K562 (cell line): ENCODE measurements around the gene TTLL9. TPM values are rescaled to one million over a fixed set of nuclear protein-coding genes. Genes with fewer than 3 reads are reported as not detected.

ENCODE experiments used
- CBX5 ChIP-seq: IDR thresholded peaks from 2 replicates; pipeline ENCODE4 v1.6.1; 2014; ENCODE audit warnings: low read depth, borderline replicate concordance
- NFE2 ChIP-seq: IDR thresholded peaks from 2 replicates; pipeline ENCODE4 v1.6.1; 2014; ENCODE audit warnings: antibody characterized with exemption, low read depth
- POLR2AphosphoS5 ChIP-seq: IDR thresholded peaks from 2 replicates; pipeline ENCODE4 v1.6.1; 2011; ENCODE audit warnings: mild to moderate bottlenecking, low read depth, low read length, moderate library complexity; ENCODE audit not compliant: control insufficient read depth, insufficient read depth
- PRMT5 ChIP-seq: sonication (generic); formaldehyde crosslinking; IDR thresholded peaks from 2 replicates; pipeline ENCODE4 v1.5.0; 2020; ENCODE audit warnings: missing genetic modification reagents
- RBM17 ChIP-seq: fragments of 200-400 bp; formaldehyde crosslinking; IDR thresholded peaks from 2 replicates; pipeline ENCODE4 v1.6.1; 2017; ENCODE audit warnings: low read depth, mild to moderate bottlenecking, low read length, borderline replicate concordance
- SIX5 ChIP-seq, 2 experiments: IDR thresholded peaks; 2 replicates each; pipeline ENCODE4 v1.6.1; 2011; ENCODE audit warnings: low read length in 2 of 2, borderline replicate concordance in 1 of 2, low read depth in 1 of 2, mild to moderate bottlenecking in 1 of 2, moderate library complexity in 1 of 2; ENCODE audit not compliant: insufficient read depth in 1 of 2
- TGIF2 ChIP-seq: sonication (generic); formaldehyde crosslinking; IDR thresholded peaks from 2 replicates; pipeline ENCODE4 v1.8.1; 2022; ENCODE audit warnings: mild to moderate bottlenecking, missing genetic modification reagents, moderate library complexity
- U2AF2 ChIP-seq: fragments of 200-400 bp; formaldehyde crosslinking; optimal IDR thresholded peaks from 2 replicates; pipeline ENCODE3; 2017; ENCODE audit warnings: low read depth, mild to moderate bottlenecking, low read length
- XRCC3 ChIP-seq: fragments of 450-650 bp; IDR thresholded peaks from 2 replicates; pipeline ENCODE4 v1.6.1; 2017; ENCODE audit warnings: mild to moderate bottlenecking, moderate library complexity
- ZBTB1 ChIP-seq: sonication (generic); formaldehyde crosslinking; IDR thresholded peaks from 2 replicates; pipeline ENCODE4 v1.8.1; 2023; ENCODE audit warnings: missing genetic modification reagents, low read depth, mild to moderate bottlenecking, borderline replicate concordance
- ZNF134 ChIP-seq: fragments of 250-450 bp; sonication (Bioruptor Pico); conservative IDR thresholded peaks from 2 replicates; pipeline ENCODE4 v1.4.0; 2020
- ZNF197 ChIP-seq: fragments of 200-800 bp; sonication (Bioruptor generic); IDR thresholded peaks from 2 replicates; pipeline ENCODE4 v1.6.1; 2016; ENCODE audit warnings: low read depth, missing genetic modification characterization, missing compliant biosample characterization
- ZNF212 ChIP-seq: fragments of 450-650 bp; formaldehyde crosslinking; IDR thresholded peaks from 2 replicates; pipeline ENCODE4 v1.4.0; 2020; ENCODE audit warnings: mild to moderate bottlenecking
- polyA plus RNA-seq, 8 experiments: library from polyadenylated mRNA; depleted of rRNA in 4 of 8; stranded (reverse) in 5 of 8; unstranded in 3 of 8; fragments of >200 nt; fragmentation: Nextera tagmentation in 2 of 8; fragmentation: Illumina TruSeq in 1 of 8; extraction: Ambion mirVana in 2 of 8; extraction: Trizol in 1 of 8; gene quantifications; 2 replicates each; pipeline versions ENCODE4 v1.2.1 to v1.2.3, GENCODE V29; 2011 to 2014; ENCODE audit warnings: inconsistent platforms in 1 of 8, missing spikeins in 1 of 8
- total RNA-seq, 7 experiments: library from RNA; depleted of rRNA in 6 of 7; stranded (reverse); fragments of >200 nt in 6 of 7; fragmentation: Illumina TruSeq in 2 of 7; extraction: Trizol in 2 of 7; gene quantifications; 2 replicates each; pipeline versions ENCODE4 v1.2.1 to v1.2.3, GENCODE V29; 2011 to 2021; ENCODE audit warnings: low replicate concordance in 1 of 7
- TF ChIP-seq, protein P1 (sequence below): fragments of 450-650 bp; IDR thresholded peaks from 2 replicates; pipeline ENCODE4 v1.7.0; 2016; ENCODE audit warnings: borderline replicate concordance
- TF ChIP-seq, protein P2 (sequence below), 3 experiments: fragments of 200-800 bp in 1 of 3; fragments of 250-450 bp in 1 of 3; fragments of 450-650 bp in 1 of 3; sonication (Bioruptor Pico) in 1 of 3; sonication (Bioruptor generic) in 1 of 3; formaldehyde crosslinking in 1 of 3; IDR thresholded peaks; 2 replicates each; pipeline versions ENCODE4 v1.6.1 to v1.8.0; 2016 to 2022; ENCODE audit warnings: mild to moderate bottlenecking in 2 of 3, missing genetic modification characterization in 2 of 3, missing compliant biosample characterization in 1 of 3, moderate library complexity in 1 of 3
- TF ChIP-seq, protein P3 (sequence below): fragments of 450-650 bp; IDR thresholded peaks from 2 replicates; pipeline ENCODE4 v1.6.1; 2016; ENCODE audit warnings: borderline replicate concordance
- TF ChIP-seq, protein P4 (sequence below): fragments of 450-650 bp; IDR thresholded peaks from one replicate; pipeline ENCODE4 v1.6.1; 2018; ENCODE audit warnings: mild to moderate bottlenecking, moderate library complexity; ENCODE audit not compliant: partially characterized antibody

The TTLL9 gene
- total and polyA plus RNA-seq, 9 of the 15 experiments (the other 6 are each of a cell fraction or from before 2014, with no cell fraction given), result 0.06 to 0.07 TPM; not detected in 7

DNA sequence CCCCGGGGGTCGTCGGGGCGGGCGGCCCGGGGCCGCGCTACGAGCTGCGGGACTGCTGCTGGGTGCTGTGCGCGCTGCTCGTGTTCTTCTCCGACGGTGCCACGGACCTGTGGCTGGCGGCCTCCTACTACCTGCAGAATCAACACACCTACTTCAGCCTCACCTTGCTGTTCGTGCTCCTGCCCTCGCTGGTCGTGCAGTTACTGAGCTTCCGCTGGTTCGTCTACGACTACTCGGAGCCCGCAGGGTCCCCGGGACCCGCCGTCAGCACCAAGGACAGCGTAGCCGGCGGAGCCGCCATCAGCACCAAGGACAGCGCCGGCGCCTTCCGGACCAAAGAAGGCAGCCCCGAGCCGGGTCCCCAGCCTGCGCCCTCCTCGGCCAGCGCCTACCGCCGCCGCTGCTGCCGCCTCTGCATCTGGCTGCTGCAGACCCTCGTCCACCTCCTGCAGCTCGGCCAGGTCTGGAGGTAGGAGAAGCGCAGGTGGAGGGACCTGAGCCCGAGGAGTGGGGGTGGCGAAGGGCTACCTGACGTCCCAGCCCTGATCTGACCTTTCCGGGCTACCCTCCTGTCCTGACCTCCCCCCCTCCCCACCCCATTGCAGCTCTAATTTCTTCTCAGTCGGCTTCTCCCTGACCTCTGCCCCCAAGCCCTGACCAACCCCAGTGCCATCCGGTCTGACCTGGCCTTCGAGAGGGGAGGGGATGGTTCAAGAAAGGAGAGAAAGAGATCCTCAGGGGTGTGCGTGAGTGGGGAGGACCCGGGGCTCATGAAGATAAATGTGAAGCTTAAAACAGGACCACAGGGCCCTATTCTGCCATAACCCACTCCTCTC, 98.1 kb downstream of the TTLL9 start (continued):
- TF ChIP-seq, protein P1, sequence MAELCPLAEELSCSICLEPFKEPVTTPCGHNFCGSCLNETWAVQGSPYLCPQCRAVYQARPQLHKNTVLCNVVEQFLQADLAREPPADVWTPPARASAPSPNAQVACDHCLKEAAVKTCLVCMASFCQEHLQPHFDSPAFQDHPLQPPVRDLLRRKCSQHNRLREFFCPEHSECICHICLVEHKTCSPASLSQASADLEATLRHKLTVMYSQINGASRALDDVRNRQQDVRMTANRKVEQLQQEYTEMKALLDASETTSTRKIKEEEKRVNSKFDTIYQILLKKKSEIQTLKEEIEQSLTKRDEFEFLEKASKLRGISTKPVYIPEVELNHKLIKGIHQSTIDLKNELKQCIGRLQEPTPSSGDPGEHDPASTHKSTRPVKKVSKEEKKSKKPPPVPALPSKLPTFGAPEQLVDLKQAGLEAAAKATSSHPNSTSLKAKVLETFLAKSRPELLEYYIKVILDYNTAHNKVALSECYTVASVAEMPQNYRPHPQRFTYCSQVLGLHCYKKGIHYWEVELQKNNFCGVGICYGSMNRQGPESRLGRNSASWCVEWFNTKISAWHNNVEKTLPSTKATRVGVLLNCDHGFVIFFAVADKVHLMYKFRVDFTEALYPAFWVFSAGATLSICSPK, result no peak
- TF ChIP-seq, protein P2, sequence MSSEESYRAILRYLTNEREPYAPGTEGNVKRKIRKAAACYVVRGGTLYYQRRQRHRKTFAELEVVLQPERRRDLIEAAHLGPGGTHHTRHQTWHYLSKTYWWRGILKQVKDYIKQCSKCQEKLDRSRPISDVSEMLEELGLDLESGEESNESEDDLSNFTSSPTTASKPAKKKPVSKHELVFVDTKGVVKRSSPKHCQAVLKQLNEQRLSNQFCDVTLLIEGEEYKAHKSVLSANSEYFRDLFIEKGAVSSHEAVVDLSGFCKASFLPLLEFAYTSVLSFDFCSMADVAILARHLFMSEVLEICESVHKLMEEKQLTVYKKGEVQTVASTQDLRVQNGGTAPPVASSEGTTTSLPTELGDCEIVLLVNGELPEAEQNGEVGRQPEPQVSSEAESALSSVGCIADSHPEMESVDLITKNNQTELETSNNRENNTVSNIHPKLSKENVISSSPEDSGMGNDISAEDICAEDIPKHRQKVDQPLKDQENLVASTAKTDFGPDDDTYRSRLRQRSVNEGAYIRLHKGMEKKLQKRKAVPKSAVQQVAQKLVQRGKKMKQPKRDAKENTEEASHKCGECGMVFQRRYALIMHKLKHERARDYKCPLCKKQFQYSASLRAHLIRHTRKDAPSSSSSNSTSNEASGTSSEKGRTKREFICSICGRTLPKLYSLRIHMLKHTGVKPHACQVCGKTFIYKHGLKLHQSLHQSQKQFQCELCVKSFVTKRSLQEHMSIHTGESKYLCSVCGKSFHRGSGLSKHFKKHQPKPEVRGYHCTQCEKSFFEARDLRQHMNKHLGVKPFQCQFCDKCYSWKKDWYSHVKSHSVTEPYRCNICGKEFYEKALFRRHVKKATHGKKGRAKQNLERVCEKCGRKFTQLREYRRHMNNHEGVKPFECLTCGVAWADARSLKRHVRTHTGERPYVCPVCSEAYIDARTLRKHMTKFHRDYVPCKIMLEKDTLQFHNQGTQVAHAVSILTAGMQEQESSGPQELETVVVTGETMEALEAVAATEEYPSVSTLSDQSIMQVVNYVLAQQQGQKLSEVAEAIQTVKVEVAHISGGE (CRISPR knock-in tag; IDR thresholded peaks at IDR 0.05), result peak in 1 of 3 experiments; percentile 86; a peak in 2 of 6 replicates
- TF ChIP-seq ZNF197, result peak; percentile 98
- no peak for TF ChIP-seq XRCC3
- peak; percentile 100 for TF ChIP-seq TGIF2
- no peak for TF ChIP-seq U2AF2
- no peak for TF ChIP-seq CBX5
- TF ChIP-seq SIX5 (IDR thresholded peaks at IDR 0.05; ENCODE audit: borderline replicate concordance in 1 of 2, insufficient read depth in 1 of 2, low read depth in 1 of 2, low read length in 2 of 2), result no peak
- TF ChIP-seq ZBTB1 (CRISPR knock-in tag), result peak; percentile 98
- no peak for TF ChIP-seq ZNF134 (CRISPR knock-in tag)
- no peak for TF ChIP-seq ZNF212 (CRISPR knock-in tag)
- peak; percentile 100 for TF ChIP-seq PRMT5 (CRISPR knock-in tag)
- TF ChIP-seq NFE2, result no peak
- no peak for TF ChIP-seq POLR2AphosphoS5
- no peak for TF ChIP-seq RBM17
- TF ChIP-seq, protein P3, sequence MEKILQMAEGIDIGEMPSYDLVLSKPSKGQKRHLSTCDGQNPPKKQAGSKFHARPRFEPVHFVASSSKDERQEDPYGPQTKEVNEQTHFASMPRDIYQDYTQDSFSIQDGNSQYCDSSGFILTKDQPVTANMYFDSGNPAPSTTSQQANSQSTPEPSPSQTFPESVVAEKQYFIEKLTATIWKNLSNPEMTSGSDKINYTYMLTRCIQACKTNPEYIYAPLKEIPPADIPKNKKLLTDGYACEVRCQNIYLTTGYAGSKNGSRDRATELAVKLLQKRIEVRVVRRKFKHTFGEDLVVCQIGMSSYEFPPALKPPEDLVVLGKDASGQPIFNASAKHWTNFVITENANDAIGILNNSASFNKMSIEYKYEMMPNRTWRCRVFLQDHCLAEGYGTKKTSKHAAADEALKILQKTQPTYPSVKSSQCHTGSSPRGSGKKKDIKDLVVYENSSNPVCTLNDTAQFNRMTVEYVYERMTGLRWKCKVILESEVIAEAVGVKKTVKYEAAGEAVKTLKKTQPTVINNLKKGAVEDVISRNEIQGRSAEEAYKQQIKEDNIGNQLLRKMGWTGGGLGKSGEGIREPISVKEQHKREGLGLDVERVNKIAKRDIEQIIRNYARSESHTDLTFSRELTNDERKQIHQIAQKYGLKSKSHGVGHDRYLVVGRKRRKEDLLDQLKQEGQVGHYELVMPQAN, result peak; percentile 89
- TF ChIP-seq, protein P4, sequence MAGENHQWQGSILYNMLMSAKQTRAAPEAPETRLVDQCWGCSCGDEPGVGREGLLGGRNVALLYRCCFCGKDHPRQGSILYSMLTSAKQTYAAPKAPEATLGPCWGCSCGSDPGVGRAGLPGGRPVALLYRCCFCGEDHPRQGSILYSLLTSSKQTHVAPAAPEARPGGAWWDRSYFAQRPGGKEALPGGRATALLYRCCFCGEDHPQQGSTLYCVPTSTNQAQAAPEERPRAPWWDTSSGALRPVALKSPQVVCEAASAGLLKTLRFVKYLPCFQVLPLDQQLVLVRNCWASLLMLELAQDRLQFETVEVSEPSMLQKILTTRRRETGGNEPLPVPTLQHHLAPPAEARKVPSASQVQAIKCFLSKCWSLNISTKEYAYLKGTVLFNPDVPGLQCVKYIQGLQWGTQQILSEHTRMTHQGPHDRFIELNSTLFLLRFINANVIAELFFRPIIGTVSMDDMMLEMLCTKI, result no peak
